Ishikawa (cell line): ENCODE results near the gene BAHD1.

Experiments
- CEBPB ChIP-seq: IDR thresholded peaks from 2 replicates; pipeline ENCODE4 v1.6.1; 2012
- CREB1 ChIP-seq: IDR thresholded peaks from 2 replicates; pipeline ENCODE4 v1.6.1; 2012; ENCODE audit warnings: low read depth
- EGR1 ChIP-seq: IDR thresholded peaks from 2 replicates; pipeline ENCODE4 v1.6.1; 2012
- EP300 ChIP-seq: IDR thresholded peaks from 2 replicates; pipeline ENCODE4 v1.6.1; 2012; ENCODE audit warnings: borderline replicate concordance
- FOXM1 ChIP-seq: IDR thresholded peaks from 2 replicates; pipeline ENCODE4 v1.6.1; 2012; ENCODE audit warnings: low read depth, borderline replicate concordance
- MAX ChIP-seq: IDR thresholded peaks from 2 replicates; pipeline ENCODE4 v1.6.1; 2012
- NFIC ChIP-seq: IDR thresholded peaks from 2 replicates; pipeline ENCODE4 v1.6.1; 2012
- RAD21 ChIP-seq: IDR thresholded peaks from 2 replicates; pipeline ENCODE4 v1.6.1; 2012; ENCODE audit warnings: low read depth
- REST ChIP-seq: IDR thresholded peaks from 2 replicates; pipeline ENCODE4 v1.6.1; 2012; ENCODE audit warnings: low read depth, mild to moderate bottlenecking
- TAF1 ChIP-seq: IDR thresholded peaks from 2 replicates; pipeline ENCODE4 v1.6.1; 2012; ENCODE audit warnings: low read depth, mild to moderate bottlenecking
- TCF12 ChIP-seq: IDR thresholded peaks from 2 replicates; pipeline ENCODE4 v1.6.1; 2012; ENCODE audit warnings: low read depth
- YY1 ChIP-seq: IDR thresholded peaks from 2 replicates; pipeline ENCODE4 v1.6.1; 2012; ENCODE audit warnings: low read depth
- ZBTB7A ChIP-seq: IDR thresholded peaks from 2 replicates; pipeline ENCODE4 v1.6.1; 2012; ENCODE audit warnings: low read depth

GRCh38 chr15:40486066-40486770, 45.5 kb downstream of the BAHD1 start:
- no peak for TF ChIP-seq YY1
- TF ChIP-seq EGR1, result no peak
- TF ChIP-seq RAD21, result no peak
- TF ChIP-seq REST, result no peak
- no peak for TF ChIP-seq TCF12
- no peak for TF ChIP-seq ZBTB7A
- no peak for TF ChIP-seq NFIC
- TF ChIP-seq FOXM1, result no peak
- no peak for TF ChIP-seq MAX
- TF ChIP-seq TAF1, result no peak
- TF ChIP-seq CEBPB, result no peak
- TF ChIP-seq EP300, result no peak
- no peak for TF ChIP-seq CREB1
